A204.1 (cell line): ENCODE data around the gene C4orf46.

Experiments used
- FAIRE-seq: peaks from 2 replicates; lab custom pipeline; 2012; peaks lifted over from hg19 to GRCh38; lab: Jason Lieb, UNC

The C4orf46 gene

DNA sequence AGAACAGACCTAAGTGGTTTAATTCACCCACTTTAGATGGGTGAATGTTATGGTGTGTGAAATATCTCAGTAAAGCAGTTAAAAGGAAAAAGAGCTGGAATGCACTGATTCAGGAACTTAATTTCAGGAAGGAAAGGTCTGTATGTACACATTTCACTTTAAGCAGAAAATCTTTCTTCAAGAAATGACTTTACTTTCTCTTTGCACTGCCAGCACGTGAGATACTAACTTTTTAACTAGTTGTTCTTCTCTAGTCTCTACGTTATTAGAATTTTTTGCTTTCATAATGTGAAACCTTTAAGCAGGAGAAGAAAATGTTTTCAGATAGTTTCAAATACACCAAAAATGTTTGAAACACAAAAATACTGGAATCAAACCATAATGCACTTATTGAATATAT is 18.8 kb downstream of the C4orf46 start:
- peak; percentile 16 for FAIRE-seq

DNA sequence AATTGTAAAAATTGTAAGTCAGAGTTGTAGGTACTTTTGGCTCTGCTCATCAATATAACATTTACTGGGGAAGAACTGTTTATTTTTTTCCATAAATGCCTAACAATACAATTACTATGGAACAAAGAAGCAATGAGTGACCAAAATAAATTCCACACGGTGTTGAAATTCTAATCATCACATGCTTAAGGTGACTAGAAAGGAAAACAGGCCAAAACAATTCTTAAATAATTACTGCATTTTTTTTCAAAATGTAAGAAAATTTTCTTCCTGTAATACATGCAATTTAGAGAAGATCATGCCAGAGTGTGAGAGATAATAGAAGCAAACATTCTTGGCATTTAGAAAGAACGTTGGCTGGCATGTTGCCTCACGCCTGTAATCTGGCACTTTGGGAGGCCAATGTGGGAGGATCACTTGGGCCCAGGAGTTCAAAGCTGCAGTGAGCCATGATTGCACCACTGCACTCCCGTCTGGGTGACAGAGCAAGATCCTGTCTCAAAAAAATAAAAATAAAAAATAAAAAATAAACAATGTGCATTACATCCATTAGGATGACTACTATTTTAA is 22.5 kb downstream of the C4orf46 start:
- FAIRE-seq = no peak

DNA sequence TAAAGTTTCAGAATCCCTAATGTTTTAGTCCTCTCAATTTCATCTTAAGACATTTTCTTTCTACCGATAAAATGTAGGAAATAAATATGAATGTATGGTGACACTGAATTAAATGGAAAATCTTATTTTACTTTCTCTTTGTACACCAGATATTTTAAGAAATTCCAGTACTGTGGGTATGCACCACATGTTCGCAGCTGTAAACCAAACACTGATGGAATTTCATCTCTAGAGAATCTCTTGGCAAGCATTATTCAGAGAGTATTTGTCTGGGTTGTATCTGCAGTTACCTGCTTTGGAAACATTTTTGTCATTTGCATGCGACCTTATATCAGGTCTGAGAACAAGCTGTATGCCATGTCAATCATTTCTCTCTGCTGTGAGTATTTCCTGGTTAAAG is 26.9 kb downstream of the C4orf46 start:
- no peak for FAIRE-seq

DNA sequence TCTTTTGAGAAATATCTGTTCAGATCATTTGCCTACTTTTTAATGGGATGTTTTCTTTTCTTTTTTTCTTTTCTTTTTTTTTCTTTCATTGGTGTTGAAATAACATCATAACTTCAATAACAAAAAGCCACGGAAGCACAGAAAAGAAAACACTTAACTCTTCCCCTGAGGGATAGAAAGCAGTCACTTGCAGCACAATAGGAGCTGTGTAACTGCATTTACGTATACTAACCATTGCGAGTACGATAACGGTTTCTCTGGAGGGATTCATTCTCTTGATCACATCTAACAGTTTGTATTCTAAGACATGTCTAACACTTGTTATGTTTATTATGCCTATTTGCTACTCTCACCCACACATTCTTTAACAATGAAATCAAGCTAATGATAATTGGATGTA is 27.3 kb downstream of the C4orf46 start:
- FAIRE-seq = no peak

DNA sequence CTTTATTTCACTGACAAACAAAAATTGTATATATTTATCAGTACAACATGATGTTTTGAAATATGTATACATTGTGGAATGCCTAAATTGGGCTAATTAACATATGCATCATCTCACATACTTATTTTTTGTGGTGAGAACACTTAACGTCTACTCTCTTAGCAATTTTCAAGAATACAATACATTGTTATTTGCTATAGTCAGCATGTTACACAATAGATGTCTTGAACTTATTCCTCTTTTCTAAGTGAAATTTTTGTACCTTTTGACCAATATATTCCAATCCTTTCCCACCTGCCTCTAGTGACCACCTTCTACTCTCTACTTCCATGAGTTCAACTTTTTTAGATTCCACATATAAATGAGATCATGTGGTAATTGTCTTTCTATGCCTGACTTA is 35.1 kb downstream of the C4orf46 start:
- FAIRE-seq = no peak

DNA sequence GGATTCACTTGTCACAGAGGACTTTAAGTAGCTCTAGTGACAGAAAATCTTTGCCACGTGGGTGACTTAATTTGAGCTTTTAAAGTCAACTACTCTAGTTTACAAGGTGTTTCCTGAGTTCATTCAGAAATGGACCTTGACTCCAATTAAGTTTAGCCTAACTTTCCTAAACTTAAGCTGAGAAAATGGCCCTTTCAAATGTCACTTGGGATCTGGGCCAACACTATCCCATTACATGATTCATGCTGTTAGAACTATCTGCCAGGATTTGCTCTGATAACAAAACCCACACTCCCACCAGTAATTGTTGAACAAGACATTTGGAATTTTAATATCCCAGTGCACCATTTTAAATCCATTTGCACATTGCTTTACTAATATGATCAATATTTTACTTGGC is 40.8 kb downstream of the C4orf46 start:
- no peak for FAIRE-seq

DNA sequence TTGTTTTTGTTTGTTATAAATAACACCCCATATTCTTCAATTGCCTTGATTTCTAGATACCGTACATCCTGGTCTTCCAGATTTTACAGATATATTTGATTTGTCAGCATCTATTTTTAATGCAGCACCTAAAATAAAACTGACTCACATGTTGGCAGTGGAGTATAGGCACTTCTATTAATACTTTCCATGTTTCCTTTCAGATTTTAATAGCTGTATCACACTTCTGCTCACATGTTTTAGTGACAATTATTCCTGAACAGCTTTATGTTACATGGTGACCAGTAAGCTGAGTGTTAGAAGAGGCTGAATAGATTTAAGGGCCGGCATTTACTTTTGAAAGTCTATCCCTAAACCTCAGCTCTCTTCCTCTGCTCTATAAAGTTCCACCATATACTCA is 46.1 kb downstream of the C4orf46 start:
- FAIRE-seq = no peak

DNA sequence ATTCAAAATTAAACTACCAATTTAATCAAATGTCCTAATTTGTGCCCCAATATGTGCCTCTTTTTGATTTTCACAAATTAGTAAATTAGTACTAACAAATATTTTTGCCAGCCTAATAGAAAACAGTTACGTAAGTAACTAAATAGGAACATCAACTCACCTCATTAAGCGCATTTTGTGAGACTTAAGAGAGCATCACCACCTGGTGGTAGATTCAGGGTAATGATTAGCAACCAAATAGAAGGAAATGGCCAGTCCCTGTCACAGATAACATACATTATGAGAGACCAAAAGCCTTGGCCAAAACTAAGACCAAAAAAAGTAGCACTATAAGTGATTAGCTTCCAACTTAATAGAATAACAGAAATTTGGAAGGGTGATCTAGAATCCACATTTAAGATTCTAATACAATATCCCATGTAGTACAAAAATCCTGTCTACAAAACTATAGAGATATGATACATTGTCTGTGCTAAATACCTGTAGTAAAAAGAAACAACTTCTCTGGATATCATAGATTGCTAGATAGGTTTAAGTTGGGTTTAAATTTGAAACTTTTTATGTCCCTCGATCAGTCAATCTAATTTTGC is 46.7 kb downstream of the C4orf46 start:
- peak; percentile 91 for FAIRE-seq

DNA sequence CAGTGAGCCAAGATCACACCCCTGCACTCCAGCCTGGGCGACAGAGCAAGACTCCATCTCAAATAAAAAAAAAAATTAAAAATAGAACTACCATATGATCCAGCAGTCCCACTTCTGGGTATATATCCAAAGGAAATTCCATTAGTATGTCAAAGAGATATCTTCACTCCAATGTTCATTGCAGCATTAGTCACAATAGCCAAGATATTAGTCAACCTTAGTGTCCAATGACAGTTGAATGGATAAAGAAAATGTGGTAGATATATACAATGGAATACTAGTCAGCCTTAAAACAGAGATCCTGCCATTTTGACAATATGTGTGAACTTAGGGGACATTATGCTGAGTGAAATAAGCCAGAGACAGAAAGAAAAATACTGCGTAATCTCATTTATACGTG is 49.4 kb downstream of the C4orf46 start:
- FAIRE-seq = no peak

DNA sequence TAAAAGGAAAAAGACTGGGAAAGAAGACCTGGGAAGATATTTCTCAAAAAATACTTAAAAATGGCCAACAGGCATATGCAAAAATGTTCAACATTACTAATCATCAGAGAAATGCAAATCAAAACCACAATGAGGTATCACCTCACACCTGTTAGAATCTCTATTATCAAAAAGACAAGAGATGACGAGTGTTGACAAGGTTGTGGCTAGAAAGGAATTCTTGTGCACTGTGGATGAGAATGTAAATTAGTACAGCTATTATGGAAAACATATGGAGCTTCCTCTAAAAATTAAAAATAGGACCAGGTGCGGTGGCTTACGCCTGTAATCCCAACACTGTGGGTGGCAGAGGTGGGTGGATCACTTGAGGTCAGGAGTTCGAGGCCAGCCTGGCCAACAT is 50.0 kb downstream of the C4orf46 start:
- no peak for FAIRE-seq

DNA sequence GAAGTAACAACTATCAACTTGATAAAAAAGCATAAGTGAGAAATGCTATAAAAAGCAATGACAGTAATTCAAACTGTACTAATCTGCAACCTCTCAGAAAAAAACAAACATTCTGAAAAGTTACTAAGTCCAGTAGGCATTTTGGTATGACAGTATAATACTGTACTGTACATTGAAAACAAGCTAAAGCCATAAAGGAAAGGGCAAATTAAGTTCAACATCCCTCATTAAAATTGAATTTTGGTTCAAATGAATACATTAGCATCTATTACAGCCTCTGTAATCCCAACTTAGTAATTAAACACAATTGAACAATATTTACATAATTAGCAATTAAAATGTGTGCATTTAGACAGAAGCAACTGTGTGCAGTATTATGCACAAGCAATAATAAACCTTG is 53.7 kb downstream of the C4orf46 start:
- no peak for FAIRE-seq
